GM10847 (cell line): ENCODE measurements around the gene DCLK1.

Source experiments
- POLR2A ChIP-seq: IDR thresholded peaks from 2 replicates; pipeline ENCODE4 v1.6.1; 2011; ENCODE audit not compliant: insufficient read length; ENCODE audit errors: extremely low read depth

The DCLK1 gene

DNA sequence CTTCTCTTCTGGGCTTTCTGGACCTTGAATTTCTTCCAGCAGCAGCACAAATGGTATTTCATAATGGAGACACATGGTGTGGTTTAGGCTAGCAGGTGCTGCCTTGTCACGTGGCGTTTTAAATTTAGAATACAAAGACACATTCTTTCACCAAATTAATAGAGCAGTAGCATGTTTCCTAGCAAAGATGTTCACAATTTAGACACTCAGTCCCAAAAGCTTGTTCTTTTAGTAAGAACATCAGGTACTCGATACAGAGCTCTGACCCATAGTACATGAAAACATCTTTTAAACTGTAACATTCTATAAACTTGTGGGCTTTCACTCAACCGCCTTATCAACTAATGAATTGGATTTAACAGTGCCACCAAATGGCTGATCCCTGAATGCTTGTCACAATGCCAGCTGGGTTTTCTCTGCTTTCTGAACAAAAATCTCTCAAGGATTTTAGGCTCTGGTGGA, 290.1 kb downstream of the DCLK1 start:
- no peak for TF ChIP-seq POLR2A

DNA sequence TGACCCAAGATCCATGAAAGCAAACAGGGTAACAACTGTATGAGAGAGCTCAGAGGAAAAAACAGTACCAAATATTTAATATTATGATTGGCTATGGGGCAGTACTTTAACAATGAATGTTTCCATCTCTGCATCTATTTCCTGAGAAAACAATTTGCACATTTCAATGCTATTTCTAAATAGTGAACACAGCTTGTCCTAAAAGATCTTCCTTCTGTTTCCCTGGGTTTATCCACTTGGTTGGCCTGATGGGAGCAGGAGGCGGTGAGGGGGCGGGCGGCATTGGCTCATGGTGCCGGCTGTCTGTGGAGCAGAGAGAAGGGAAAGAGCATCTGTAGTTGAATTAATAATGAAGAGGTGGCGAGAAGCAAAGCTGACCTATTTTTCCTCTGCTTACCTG, 291.4 kb downstream of the DCLK1 start:
- TF ChIP-seq POLR2A, result no peak

DNA sequence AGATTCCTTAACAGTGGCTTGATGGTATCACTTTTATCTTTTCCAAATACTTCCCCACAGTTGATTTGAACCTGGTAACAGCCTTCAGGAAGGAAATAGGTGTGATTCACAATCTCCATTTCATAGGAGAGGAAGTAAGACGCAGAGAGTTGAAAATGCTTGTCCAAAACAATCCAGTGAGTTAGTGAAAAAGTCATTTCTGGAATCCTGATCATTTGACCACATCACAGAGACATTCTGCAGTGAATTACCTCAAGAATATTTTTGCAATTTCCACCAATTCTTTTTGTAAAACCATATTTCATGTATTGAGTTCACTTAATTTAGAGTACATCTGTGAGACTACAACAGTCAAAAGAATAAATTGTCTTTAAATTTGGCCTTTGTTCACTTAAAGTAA, 292.8 kb downstream of the DCLK1 start:
- TF ChIP-seq POLR2A, result no peak

DNA sequence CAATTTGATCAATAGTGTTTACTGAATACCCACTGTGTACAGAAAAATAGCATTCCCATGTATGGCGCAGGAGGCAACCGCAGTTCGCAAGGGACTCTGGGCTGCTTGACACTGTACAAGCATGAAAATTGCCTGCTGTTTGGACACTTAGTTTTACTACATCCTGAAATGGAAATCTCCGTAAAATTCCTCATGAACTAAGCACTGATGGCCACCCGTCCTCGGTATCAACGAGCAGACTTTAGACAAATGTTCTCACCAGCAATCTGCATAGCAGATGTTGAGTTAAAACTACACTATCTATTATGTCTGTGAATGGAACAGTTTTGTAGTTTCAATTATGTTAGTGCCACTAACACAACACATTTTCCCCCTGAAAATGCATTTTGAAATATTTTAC, 294.7 kb downstream of the DCLK1 start:
- no peak for TF ChIP-seq POLR2A

DNA sequence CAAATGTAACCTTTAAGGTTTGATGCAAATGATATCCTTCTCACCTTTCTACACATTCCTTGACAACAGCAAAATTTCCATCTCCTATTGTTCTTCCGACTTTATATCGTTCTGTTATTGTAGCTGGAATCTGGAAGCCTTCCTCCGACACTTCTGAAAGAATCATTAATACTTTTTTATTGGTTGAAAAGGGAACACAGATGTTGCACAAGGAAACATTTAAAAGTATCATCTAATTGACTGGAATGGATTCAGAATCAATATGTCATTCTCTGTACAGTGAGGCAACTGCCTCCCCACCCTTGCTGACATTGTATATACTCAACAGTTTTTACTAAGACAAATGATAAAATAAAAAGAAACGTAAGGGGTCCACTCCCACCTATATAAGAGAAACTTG, 295.2 kb downstream of the DCLK1 start:
- TF ChIP-seq POLR2A, result no peak

DNA sequence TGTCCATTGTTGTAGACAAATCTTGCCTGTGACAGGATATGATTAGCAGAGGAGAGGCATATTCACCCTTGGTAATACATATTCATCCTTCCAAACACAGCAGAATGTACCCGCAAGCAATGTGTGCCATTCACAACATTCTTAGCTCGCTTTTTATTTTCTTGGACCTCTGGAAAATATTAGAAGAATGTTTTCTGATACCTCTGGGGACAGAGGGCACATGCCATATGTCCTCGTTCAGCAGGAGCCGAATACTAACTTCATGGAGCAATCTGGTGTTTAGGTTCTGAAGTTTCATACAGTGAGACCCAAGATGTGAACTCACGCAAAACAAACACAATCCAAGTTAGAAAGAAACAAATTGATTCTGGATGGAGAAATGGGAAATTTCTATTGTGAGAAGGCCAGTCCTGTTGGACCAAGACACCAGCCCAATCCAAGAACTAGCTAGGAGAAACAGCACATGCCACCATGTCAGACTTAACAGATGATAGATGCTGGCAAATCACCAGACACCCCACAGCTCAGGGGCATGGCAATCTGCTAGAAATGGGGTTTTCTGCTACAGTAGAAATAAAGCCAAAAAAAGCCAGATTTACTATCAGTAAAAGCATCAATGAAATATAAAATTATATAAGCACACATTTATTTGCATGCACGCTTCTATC, 297.4 kb downstream of the DCLK1 start:
- no peak for TF ChIP-seq POLR2A

DNA sequence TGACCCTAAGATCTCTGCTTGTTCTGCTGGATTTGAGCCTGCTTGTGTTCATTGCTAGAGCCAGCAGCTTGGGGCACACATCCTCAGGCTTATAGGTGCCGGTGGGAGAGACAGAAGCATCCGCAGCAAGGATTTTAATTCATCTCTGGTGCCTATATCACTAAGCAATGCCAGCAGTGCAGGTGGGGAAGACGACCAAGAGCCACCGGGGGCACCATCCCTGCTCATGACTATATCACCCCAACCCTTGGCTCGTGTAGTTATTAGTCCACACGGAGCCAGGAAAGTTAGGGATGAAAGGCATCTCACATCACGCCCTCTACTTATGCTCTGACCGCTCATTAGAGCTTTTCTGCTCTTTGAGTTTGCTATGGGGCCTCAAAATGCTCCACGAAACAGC, 298.2 kb downstream of the DCLK1 start:
- no peak for TF ChIP-seq POLR2A

DNA sequence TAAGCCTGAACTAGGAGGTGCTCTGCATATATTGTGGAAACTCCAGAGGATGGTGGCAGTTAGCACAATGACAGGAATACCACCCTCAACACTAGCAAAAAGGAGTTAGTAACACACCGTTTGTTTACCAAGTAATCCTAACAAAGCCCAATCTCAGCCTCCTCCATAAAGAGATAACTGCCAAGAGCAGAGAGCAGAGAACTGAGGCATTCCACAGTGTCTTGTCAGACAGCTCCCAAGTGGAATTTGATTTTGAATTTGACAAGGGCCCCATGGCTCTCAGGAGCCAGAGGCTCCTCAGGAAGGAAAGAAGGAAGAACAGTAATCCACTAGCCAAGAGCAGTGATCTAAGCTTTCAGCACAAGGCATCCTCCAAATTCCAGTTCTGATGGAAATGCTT, 298.6 kb downstream of the DCLK1 start:
- TF ChIP-seq POLR2A, result no peak

DNA sequence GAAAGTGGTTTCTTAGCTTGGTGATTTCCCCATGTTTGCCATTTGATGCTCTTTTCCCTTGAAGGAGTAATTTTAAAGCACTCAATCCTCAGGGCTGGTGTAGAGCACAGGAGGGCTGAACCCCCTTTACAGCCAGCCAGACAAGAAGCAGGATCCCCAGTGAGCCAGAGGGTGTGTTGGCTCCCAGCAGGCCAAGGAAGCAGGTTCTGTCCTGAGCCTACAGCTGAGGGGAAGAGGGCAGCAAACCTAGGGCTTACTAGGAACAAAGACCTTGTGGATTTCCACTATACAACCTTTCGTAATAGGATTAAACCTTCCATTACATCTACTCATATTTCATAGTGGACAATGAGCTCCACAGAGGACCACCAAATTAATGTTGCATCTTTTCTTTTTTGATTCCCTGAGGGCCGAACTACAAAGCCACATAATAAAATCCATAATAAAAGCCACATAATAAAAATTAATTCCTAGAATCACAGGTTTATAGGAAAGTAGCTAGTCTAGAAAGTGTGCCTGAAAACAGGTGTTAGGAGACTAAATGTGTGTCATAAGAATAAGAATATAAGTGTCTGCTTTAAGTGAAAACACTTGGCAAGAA, 300.2 kb downstream of the DCLK1 start:
- no peak for TF ChIP-seq POLR2A

DNA sequence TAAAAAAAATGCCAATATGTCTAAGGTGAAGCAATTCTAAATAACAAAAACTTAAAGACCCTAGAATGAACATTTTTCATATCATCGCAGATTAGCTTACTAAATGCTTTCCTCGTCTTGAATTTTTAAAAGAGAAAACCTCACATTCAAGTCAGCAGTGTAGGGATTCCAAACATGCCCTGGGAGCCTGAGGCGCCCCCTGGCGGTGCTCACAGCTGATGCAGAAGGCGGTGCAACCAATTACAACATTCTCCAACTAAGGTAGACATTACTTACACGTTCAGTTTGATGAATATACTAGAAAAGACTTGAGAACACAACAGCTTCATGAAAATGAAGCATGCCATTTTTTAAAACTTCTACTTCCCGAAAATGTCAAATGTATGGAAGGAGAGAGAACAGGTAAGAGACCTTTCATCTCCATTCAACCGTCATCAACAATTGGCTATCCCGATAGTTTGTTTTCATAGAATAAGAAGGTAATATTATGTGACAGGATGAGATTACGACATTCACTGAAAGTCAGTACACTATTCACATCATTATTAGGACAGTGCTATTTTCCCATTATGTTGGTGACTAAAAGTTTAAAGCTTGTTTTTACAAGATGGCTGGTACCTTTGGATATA, 304.4 kb downstream of the DCLK1 start:
- TF ChIP-seq POLR2A, result no peak

DNA sequence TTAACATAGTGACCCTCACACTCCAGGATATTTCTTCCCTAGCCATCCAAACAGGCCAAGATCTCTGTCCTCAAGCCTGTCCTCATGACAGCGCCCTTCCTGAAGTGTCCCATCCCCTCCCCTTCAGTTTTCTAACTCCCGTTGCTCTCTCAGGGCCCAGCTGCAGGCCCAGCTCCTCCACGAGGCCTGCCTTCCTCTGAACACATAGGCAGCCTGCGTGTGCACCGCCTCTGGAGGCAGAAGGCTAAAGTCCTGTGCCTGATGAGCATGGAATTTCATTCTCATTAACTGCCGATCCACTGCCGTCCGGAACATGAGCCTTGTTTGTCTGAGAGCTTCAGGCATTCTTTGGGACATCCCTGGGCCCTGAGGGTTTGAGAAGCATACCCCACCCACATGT, 306.4 kb downstream of the DCLK1 start:
- TF ChIP-seq POLR2A, result no peak

DNA sequence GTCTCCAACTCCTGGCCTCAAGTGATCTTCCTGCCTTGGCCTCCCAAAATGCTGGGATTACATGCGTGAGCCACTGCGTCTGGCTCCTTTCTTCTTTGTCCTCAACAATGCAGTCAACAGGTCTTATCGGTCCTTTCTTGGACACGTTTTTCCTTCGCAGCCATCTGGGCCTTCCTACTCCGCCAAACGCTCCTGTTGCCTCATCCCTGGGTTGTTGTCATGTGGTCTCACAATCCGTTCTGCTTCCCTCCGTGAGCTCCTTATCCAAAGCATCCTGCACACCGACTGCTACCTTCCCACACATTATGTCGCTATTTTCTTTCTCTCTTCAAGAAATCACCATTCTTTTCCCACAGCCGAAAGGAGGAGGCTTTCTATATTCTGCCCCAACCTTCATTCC, 306.8 kb downstream of the DCLK1 start:
- no peak for TF ChIP-seq POLR2A

DNA sequence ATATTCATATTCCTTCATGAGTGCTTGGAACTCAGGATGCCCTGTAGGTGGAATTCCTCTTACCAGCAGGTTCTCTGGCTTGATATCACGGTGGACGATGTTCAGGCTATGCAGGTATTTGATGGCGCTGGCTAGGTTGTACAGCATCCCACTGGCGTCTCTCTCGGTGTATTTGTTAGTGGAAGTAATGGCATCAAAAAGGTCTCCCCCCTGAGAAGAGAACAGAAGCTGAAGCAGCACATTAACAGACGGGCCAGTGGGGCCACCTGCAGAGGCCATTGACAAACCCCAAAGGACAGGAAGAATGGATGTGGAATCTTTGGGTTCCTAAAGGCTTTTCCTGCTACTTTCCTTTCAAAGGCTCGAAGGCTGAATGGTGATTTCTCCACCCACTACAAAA, 308.5 kb downstream of the DCLK1 start:
- TF ChIP-seq POLR2A, result no peak

DNA sequence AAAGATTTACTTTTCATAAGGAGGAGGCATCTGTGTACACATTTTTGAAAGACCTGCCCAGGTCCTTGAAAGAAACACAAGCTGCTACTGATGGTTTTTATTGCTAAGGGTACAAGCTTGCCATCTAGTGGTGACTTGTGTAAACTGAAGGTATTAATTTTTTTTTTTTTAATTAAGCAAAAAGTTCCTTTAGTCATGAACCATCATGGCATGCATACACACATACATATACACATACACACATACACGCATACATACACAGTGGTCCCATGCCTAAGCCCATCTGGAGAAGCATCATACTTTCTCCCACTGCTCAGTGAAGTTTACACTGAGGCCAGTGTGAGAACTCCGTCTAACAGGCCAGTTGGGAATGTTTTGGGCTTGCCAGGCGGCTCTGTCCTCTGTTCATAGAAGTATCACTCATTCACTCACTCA, 312.5 kb downstream of the DCLK1 start:
- no peak for TF ChIP-seq POLR2A

DNA sequence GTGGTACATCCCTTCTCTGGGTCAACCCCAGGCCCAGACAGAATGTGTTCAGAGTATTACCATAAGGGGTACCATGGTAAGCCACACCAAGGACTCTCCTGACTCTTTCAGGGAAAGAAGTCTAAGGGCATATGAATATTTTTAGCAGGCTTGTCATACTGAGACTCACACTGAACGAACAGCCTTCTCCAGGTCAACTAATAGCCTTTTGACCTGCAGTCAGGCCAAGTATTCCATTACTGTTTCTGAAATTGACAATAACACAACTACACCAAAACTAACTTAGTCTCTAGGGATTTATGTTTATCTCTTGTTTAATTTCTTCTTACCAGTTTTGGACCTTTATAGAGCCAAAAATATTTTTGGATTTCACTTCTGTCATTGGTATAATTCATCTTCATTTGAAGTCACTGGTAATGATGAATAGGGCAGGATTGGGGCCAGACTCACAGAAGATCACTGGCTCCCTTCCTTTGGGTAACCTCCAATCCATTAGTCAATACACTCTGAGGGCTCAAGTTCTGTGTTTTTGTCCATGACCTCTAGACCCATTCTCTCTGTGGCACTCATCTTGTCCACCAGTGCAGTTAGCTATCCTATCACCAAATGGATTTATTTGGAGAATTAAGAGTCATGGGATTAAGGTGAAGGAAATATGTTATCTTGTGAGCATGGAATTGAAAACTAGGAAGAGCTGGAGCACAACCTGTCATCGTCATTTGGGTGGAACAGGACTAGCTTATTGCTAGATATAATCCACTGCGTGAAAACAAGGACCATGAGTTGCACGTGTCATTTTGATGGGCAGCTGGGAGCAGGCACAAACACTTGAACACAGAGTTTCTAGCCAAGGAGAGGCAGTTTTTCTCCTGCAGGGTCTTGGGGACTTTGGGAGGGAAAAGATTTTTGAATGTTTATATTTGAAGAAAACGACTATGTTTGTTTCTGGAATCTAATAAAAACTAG, 313.3 kb downstream of the DCLK1 start:
- TF ChIP-seq POLR2A, result no peak
